SK-N-MC (cell line): ENCODE results near the gene TPTE.
"Not testable (repeated sequence)": the region's sequence is repeated elsewhere in the genome, so short reads cannot be mapped to it uniquely, and the experiment has no call there.

ENCODE experiments used
- DNase-seq: peaks from one replicate; pipeline ENCODE4 v3.0.0-alpha.2; 2011; ENCODE audit warnings: low read depth, low spot score
- H3K27ac ChIP-seq: fragments of 200-600 bp; sonication (generic); 2 replicates; pipeline ENCODE4 v1.5.1; 2016; ENCODE audit warnings: mixed run types
- H3K36me3 ChIP-seq: fragments of 200-600 bp; sonication (generic); 2 replicates; pipeline ENCODE4 v1.6.1; 2017; ENCODE audit warnings: antibody characterized with exemption, low read length, mixed read lengths; ENCODE audit not compliant: insufficient read depth
- H3K4me3 ChIP-seq: fragments of 200-600 bp; sonication (generic); 2 replicates; pipeline ENCODE4 v1.5.1; 2016
- H3K9ac ChIP-seq: fragments of 200-600 bp; sonication (generic); 2 replicates; pipeline ENCODE4 v1.8.0; 2017; ENCODE audit warnings: mixed run types, mixed read lengths; ENCODE audit not compliant: insufficient read length
- H3K9me3 ChIP-seq: fragments of 200-600 bp; sonication (generic); 2 replicates; pipeline ENCODE4 v1.6.1; 2017; ENCODE audit warnings: low read depth, mild to moderate bottlenecking, antibody characterized with exemption, low read length, moderate library complexity, mixed read lengths
- EZH2 ChIP-seq: fragments of 200-600 bp; sonication (generic); IDR thresholded peaks from one replicate; pipeline ENCODE4 v1.6.1; 2017; ENCODE audit warnings: antibody characterized with exemption
- FOXP2 ChIP-seq: optimal IDR thresholded peaks from 2 replicates; pipeline ENCODE3; 2011; ENCODE audit warnings: mild to moderate bottlenecking, moderate library complexity; ENCODE audit not compliant: insufficient read depth; ENCODE audit errors: extremely low read length, control extremely low read depth
- POLR2AphosphoS5 ChIP-seq: IDR thresholded peaks from 2 replicates; pipeline ENCODE4 v1.6.1; 2012; ENCODE audit warnings: mild to moderate bottlenecking, low read depth, low read length, borderline replicate concordance

TPTE gene

GRCh38 chr21:10616535-10616934 lies 95.2 kb downstream of the TPTE start:
- no peak for DNase-seq
- Histone ChIP-seq H3K36me3 (no peaks in the 10 kb centered on the region), H3K9ac (no peak overlapping the region), H3K27ac (no peak overlapping the region), H3K4me3 (no peak overlapping the region), H3K9me3 (no peaks in the 10 kb centered on the region)
- no peak for TF ChIP-seq POLR2AphosphoS5

DNA sequence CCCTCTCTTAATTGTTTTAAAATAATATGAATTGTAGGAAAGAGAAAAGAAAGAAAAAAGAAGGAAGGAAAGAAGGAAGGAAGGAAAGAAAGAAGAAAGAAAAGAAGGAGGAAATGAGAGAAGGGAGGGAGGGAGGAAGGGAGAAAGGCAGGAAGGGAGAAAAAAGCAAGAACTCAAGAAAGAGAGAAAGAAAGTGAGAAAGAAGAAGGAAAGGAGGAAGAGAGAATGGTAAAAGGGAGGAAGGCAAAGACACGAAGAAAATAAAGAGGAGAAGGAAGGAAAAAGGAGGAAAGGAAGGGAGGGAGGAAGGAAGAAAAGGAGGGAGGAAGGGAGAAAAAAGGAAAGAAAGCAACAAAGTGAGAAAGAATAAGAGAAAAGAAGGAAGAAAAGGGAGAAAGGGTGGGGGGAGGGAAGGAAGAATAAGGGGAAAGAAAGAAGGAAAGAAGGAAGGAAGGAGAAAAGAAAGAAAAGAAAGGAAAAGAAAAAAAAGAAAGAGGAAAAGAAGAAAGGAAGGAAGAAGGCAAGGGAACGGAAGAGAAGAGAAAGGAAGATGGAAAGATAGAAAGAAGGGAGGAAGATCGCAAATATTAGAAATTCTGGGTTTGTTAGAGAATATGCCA lies 95.9 kb downstream of the TPTE start:
- H3K4me3 ChIP-seq, H3K36me3 ChIP-seq, H3K9me3 ChIP-seq, H3K27ac ChIP-seq, DNase-seq, H3K9ac ChIP-seq: not testable (repeated sequence)

GRCh38 chr21:10627316-10627863 lies 106.0 kb downstream of the TPTE start:
- Histone ChIP-seq H3K4me3 (no peak overlapping the region), H3K27ac (no peak overlapping the region), H3K9me3 (no peaks in the 10 kb centered on the region), H3K36me3 (no peaks in the 10 kb centered on the region), H3K9ac (no peak overlapping the region)
- no peak for TF ChIP-seq FOXP2
- no peak for TF ChIP-seq EZH2
- no peak for TF ChIP-seq POLR2AphosphoS5
- no peak for DNase-seq

GRCh38 chr21:10629239-10629638 lies 107.9 kb downstream of the TPTE start:
- H3K36me3 ChIP-seq, H3K27ac ChIP-seq, H3K9me3 ChIP-seq, H3K9ac ChIP-seq, DNase-seq, H3K4me3 ChIP-seq: not testable (repeated sequence)

DNA sequence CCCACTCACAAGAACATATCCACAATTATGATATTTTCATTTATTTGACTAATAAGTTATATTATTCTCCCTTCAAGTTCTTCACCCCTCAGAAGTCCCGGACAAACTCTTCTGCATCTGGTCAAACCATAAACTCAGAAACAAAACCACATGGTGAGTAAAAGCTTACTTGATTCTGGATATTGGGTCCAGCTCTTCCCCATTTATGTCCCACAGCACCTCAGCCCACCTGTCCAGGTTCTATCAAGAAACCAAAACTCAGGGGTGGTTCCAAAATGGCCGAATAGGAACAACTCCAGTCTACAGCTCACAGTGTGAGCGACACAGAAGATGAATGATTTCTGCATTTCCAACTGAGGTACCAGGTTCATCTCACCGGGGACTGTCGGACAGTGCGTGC lies 109.4 kb downstream of the TPTE start:
- DNase-seq, H3K9me3 ChIP-seq, H3K36me3 ChIP-seq, H3K9ac ChIP-seq, H3K4me3 ChIP-seq, H3K27ac ChIP-seq: not testable (repeated sequence)

GRCh38 chr21:10631316-10631715 lies 109.9 kb downstream of the TPTE start:
- not testable (repeated sequence) for H3K27ac ChIP-seq, H3K4me3 ChIP-seq, H3K9me3 ChIP-seq, H3K9ac ChIP-seq, DNase-seq, H3K36me3 ChIP-seq

- not testable (repeated sequence) for H3K9ac ChIP-seq, H3K27ac ChIP-seq, DNase-seq, H3K4me3 ChIP-seq, H3K36me3 ChIP-seq, H3K9me3 ChIP-seq
These were observed 116.8 kb downstream of the TPTE start for GRCh38 chr21:10638144-10638543.

DNA sequence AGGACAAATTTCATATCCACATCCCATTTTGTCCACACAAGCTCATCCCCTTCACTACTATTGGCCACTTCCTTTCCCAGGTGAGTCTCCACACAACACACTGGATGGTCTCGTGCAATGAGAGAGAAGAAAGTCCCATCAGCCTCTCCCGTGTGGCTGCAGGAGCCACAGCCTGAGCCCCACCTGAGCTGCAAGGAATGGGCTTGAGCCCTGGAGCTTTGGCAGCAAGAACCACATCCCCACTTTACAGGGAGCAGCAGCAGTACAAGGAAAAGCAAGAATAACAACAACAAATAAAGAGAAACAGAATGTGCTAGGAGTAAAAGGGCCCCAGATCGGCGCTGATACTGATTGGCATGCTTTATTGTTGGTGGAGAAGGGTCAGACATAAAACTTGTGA lies 117.7 kb downstream of the TPTE start:
- Histone ChIP-seq H3K4me3 (no peak overlapping the region), H3K36me3 (no peaks in the 10 kb centered on the region), H3K27ac (no peak overlapping the region), H3K9me3 (no peaks in the 10 kb centered on the region), H3K9ac (no peak overlapping the region)
- no peak for TF ChIP-seq EZH2
- no peak for TF ChIP-seq FOXP2
- no peak for DNase-seq

DNA sequence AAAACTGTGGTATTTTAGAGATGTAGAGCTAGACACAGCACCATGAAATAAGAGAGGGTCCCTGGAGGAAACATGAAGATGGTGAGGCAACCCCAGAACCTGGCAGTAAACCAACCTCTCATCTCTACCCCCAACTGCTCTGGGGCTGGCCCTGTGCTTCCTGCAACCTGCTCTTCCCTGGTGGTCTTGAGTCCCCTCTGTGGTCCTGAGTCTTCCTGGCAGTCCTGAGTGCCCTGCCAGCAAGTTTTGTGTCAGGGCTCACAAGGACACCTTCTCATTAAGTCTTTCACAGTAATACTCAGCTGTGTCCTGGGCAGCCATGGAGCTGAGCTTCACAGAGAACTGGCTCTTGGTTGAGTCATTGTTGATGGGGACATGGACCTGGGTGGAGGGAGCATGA lies 118.4 kb downstream of the TPTE start:
- H3K36me3 ChIP-seq, H3K4me3 ChIP-seq, H3K27ac ChIP-seq, DNase-seq, H3K9me3 ChIP-seq, H3K9ac ChIP-seq: not testable (repeated sequence)

DNA sequence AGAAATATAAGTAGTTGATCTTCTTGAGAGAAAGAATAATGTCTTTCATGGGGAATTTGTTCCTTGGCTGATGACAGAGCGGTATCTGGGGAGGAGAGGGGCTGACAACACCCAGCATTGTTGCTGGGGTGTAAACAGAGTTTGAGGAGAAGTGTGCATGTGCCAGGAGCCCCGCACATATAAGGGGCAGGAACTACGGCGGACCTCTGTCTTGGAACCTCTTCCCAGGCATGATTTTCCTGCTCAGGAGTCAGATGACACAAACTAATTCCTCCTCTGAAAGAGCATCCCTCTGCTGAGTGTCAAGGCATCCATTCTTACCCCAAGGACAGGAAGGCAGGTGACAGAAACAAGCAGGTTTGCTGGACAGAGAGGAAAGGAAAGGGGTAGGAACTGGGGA lies 119.1 kb downstream of the TPTE start:
- H3K27ac ChIP-seq = no peak overlapping the region
- H3K9ac ChIP-seq = no peak overlapping the region
- no peak overlapping the region for H3K4me3 ChIP-seq
- no peaks in the 10 kb centered on the region for H3K36me3 ChIP-seq
- H3K9me3 ChIP-seq = no peaks in the 10 kb centered on the region
- DNase-seq = no peak
- TF ChIP-seq EZH2 = no peak
- no peak for TF ChIP-seq FOXP2
- TF ChIP-seq POLR2AphosphoS5 = no peak
